Stimulated activated CD4-positive, alpha-beta T cell treated with anti-CD3 and anti-CD28 coated beads, Interleukin-4, amount 100 ng/mL, for 1 hour (primary cell): Measurements from ENCODE around the gene CDK7.
"Not testable (repeated sequence)": the region's sequence is repeated elsewhere in the genome, so short reads cannot be mapped to it uniquely, and the experiment has no call there.

ENCODE experiments used
- DNase-seq: peaks from one replicate; pipeline ENCODE4 v3.0.0-alpha.2; 2020

Gene CDK7

DNA sequence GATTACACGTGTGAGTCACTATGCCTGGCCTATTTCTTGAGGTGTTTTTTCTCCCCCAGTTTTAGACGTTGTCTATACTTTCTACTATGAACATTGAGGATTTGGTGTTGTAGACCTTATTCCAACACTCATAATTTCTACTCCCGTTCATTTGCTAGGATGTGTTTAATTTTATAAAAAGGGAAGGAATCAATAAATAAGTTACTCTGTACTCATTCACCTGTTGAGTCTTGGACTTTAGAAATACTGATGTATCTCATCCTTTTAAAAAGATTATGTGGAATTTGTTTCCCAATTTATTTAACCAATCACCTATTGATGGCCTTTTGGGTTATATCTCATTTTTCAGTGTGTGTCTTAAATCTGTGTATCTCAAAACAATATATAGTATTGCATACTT, 3.2 kb downstream of the CDK7 start:
- DNase-seq: no peak

DNA sequence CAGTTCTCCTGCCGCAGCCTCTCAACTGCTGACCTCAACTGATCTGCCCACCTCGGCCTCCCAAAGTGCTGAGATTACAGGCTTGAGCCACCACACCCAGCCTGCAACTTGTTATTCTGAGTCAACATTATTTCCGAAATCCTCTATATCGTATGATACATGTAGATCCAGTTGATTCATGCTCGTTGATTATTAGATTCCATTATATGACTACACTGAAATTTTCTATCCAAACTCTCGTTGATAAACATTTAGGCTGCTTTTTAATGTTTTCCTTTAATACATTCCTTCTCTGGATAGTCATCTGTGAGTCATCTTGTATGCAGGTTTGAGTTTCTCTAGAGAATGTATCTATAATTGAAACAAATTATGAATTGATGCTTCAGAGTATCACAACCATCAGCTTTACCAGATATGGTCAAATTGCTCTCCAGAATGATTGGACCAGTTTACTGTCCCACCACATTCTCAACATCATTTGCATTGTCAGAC, 4.1 kb downstream of the CDK7 start:
- no peak for DNase-seq

DNA sequence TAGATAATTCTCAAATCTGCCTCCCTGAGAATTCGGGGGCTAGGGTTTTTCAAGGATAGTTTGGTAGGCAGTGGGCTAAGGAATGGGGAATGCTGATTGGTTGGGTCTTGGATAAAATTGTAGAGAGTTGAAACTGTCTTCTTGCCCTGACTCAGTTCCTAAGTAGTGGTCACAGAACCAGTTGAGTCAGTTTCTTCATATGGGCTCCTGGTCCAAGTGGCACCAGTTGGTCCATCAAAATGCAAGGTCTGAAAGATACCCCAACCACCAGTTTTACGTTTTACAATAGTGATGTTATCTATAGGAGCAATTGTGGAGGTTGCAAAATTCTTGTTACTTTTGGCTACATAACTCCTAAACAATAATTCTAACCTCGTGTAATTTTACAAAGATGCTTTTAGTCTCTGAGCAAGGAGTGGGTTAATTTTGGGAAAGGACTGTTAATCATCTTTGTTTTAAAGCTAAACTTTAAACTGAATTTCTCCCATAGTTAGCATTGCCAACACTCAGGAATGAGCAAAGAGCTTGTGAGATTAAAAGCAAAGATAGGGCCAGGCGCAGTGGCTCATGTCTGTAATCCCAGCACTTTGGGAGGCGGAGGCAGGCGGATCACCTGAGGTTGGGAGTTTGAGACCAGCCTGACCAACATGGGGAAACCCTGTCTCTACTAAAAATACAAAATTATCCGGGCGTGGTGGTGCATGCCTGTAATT, 7.7 kb downstream of the CDK7 start:
- no peak for DNase-seq

DNA sequence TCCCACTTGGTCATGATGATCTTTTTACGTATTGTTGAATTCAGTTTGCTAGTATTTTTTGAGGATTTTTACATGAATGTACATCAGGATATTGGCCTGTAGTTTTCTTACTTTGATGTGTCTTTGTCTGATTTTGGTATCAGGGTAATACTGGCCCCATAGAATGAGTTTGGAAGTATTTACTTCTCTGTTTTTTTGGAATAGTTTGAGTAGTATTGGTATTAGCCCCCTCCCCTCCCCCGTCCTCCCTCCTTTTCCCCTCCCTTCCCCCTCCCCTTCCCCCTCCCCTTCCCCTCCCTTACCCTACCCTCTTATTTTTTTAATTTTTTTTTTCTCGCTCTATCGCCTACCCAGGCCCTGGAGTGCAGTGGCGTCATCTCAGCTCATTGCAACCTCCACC, 10.3 kb downstream of the CDK7 start:
- DNase-seq: no peak

DNA sequence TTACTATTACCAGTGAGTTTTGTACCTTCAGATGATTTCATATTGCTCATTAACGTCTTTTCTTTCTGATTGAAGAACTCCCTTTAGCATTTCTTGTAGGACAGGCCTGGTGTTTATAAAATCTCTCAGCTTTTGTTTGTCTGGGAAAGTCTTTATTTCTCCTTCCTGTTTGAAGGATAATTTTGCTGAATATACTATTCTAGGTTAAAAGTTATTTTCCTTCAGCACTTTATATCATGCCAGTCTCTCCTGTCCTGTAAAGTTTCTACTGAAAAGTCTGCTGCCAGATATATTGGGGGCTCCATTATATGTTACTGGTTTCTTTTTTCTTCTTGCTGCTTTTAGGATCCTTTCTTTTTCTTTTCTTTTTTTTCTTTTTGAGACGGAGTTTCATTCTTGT, 13.3 kb downstream of the CDK7 start:
- no peak for DNase-seq

DNA sequence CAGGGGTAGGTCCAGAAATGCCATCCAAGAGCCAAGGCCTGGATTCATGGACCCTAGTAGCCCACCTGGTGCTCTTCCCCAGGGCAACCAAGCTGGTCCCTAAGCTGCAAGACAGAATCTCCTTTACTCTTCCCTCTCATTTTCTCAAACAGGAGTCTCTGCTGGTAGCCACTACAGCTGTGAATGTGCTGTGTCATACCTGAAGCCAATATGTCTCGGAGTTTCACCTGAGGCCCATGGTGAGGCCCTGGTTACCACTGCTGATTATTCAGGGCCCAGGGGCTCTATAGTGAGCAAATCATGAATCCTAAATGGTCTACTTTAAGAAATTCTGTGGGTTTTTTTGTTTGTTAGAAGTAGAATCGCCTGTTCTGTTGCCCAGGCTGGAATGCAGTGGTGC, 15.9 kb downstream of the CDK7 start:
- DNase-seq: no peak

DNA sequence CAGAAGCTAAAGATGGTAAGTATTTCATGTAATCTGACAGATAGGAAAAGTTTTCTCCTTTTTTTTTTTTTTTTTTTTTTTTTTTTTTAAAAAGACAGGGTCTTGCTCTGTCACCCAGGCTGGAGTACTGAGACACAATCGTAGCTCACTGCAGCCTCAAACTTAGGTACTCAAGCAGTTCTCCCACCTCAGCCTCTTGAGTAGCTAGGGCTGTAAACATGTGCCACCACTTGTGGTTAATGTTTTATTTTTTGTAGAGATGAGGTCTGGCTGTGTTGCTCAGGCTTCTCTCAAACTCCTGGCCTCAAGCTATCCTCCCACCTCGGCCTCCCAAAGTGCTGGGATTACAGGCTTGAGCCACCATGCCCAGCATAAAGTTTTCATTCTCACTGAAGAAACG, 17.8 kb downstream of the CDK7 start:
- no peak for DNase-seq

DNA sequence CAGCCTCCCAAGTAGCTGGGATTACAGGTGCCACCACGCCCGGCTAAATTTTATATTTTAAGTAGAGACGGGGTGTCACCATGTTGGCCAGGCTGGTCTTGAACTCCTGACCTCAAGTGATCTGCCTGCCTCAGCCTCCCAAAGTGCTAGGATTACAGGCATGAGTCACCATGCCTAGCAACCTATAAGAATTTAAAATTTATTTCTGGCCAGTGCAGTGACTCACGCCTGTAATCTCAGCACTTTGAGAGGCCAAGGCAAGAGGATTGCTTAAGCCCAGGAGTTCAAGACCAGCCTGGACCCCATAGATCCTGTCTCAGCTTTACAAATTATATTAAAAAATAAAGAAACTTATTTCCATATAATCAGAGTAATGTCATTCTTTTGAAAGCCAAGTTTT, 21.3 kb downstream of the CDK7 start:
- not testable (repeated sequence) for DNase-seq

DNA sequence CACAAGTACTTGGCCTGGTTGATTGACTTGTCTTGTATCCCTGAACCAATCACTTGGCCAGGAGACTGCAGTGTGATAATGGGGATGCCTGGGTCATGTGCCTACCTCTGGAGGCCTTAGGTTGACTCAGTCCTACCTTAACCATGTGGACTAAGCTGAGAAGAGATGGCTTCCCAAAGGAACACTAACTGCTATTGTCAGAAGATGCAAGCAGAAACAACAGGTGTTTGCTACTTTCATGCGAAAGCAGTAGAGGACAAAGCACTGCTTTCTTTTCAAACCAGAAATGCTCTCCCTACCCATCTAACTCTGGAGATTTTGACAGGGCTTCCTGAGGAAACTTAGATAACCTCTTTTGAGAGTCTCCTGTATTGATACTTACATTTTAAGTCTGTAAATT, 22.9 kb downstream of the CDK7 start:
- no peak for DNase-seq

DNA sequence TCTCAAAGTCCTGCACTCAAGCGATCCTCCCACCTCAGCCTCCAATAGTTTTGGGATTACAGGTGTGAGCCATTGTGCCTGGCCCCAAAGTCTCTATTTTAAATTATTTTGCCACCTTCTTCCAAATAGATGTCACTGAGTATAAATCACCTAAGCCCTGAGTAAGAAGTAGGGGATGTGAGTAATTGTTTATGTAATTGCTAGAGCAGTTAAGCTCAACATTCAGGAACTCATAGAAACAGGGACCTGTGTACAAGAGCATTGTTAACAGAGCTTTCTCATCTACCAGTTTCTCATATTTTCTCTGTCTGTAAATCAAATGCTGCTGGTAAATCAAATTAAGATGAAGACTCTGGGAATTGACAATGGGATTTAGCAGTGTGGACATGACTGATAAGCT, 26.3 kb downstream of the CDK7 start:
- no peak for DNase-seq

DNA sequence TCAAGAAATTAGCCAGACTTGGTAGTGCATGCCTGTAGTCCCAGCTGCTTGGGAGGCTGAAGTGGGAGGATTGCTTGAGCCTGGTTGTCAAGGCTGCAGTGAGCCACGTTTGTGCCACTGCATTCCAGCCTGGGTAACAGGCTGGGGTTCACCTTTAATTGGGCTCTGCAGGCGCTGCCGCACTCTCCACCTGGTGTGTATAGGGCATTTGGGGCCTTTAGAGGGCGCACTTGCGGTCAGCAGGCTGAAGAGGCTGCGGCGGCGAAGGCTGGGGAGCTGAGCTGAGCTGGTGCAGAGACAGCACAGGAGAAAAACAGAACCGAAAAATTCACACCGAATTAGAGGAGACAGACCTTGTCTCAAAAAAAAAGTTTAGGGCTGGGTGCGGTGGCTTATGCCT, 31.2 kb downstream of the CDK7 start:
- peak; percentile 2 for DNase-seq

DNA sequence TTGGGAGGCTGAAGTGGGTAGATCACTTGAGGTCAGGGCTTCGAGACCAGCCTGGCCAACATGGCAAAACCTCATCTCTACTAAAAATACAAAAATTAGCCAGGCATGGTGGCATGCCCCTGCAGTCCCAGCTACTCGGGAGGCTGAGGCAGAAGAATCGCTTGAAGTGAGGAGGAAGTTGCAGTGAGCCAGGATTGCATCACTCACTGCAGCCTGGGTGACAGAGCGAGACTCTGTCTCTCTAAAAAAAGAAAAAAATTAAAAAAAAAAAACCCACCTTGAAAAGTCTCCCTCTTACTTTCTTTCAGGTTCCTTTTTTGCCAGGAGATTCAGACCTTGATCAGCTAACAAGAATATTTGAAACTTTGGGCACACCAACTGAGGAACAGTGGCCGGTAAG, 34.2 kb downstream of the CDK7 start:
- no peak for DNase-seq

DNA sequence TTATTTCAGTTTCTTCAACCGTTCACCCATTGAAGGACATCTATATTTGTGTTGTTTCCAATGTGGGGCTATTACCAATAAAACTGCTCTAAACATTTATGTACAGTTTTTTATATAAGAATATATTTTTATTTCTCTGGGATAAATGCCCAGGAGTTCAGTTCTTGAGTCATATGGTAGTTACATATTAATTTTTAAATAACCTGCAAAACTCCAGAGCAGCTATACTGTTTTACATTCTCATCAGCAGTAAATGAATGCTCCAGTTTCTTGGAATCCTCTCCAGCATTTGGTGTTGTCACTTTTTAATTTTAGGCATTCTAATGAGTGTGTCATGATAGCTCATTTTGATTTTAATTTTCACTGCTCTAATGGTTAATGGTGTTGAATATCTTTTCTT, 36.2 kb downstream of the CDK7 start:
- DNase-seq: no peak

DNA sequence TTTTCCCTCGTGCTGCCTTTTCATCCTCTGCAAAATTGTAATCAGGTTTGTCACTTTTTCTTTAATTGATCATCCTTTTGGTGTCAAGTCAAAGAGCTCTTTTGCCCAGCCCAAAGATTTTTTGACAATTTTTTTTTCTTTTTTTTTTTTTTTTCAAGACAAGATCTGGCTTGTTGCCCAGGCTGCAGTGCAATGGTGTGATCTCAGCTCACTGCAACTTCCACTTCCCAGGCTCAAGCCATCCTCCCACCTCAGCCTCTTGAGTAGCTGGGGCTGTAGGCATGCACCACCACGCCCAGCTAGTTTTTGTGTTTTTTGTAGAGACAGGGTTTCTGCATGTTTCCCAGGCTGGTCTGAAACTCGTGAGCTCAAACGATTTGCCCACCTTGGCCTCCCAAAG, 36.7 kb downstream of the CDK7 start:
- no peak for DNase-seq

DNA sequence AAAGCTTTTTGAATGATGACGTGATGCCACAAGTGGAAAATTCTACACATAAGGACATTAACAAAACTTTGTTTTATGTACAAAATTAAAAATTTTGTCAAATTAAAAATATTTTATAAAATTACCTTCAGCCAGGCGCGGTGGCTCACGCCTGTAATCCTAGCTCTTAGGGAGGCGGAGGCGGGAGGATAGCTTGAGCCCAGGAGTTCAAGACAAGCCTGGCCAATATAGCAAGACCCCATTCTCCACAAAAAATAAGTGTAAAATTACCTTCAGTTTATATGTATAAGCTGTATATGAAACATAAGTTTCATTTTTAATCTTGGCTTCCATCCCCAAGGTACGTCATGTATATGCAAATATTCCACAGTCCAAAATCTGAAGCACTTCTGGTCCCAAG, 40.9 kb downstream of the CDK7 start:
- no peak for DNase-seq

DNA sequence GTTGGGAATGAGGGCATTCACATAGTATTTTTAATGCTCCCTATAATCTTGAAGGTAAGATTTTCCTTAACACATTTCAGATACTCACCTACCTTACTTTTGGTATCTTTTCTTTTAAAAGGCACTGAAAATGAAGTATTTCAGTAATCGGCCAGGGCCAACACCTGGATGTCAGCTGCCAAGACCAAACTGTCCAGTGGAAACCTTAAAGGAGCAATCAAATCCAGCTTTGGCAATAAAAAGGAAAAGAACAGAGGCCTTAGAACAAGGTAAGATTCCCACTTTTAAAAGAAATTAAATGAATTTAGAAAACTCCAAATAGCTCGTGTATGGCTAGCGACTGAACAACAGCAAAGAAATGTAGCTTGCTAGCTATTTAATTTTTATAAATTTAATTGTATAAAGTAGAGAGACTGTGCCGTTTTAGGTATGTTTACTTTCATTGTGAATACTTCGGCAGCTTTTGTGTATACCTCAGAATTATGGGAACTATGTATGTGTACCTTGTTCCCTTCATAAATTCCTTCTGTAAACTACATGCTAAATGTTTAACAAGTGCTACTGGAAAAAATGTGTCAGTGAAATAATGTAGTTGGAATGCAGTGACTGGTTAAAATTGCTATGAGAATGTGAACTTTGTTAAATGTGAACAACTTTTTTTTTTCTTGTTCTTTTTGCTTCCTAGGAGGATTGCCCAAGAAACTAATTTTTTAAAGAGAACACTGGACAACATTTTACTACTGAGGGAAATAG, 41.9 kb downstream of the CDK7 start:
- no peak for DNase-seq

DNA sequence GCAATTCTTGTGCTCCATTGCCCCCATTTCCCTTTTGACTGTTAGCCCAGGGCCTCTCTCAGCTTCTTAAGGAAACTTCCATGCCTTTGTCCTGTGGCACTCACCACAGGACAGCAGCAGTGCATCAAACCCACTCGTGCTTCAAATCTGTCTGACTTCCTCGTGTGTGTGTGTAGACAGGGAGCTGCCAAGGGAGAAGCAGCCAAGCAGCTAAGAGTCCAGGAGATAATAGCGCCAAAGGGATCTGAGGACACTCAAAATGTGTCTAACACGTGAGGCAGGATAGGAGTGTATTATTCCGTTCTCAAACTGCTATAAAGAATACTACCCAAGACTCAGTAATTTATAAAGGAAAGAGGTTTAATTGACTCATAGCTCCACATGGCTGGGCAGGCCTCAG, 44.8 kb downstream of the CDK7 start:
- DNase-seq: no peak

DNA sequence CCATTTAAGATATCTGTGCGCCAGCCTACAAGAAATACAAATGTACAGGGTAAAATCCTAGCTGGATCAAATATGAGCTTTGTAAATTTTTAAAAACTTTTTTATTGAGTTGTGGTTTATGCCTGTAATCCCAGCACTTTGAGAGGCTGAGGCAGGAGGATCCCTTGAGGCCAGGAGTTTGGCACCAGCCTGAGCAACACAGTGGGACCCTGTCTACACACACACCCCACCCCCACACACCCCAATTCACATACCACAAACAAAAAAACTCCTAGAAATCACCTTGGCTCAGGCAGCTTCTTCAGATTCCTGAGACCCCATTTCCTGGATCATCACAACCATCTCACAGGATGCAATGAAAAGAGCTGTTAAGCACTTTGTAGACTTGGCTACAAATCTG, 46.4 kb downstream of the CDK7 start:
- no peak for DNase-seq

DNA sequence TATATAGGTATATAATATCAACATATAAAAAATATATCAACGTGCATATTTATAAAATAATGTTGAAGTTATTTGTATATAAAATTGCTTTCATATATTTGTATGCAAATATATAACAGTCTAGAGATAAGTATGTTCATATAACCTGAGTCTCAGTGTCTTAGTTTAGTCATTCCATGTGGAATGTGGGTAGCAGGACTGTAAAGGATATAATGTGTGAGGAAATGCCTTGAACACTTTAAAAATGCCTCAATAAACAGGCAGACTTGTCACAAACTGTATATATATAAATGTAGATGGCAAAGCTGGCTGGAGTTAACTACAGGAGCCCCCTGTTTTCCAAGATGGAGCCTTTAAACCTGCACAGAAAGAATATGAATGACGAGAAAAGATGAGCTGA, 49.5 kb downstream of the CDK7 start:
- DNase-seq: no peak

DNA sequence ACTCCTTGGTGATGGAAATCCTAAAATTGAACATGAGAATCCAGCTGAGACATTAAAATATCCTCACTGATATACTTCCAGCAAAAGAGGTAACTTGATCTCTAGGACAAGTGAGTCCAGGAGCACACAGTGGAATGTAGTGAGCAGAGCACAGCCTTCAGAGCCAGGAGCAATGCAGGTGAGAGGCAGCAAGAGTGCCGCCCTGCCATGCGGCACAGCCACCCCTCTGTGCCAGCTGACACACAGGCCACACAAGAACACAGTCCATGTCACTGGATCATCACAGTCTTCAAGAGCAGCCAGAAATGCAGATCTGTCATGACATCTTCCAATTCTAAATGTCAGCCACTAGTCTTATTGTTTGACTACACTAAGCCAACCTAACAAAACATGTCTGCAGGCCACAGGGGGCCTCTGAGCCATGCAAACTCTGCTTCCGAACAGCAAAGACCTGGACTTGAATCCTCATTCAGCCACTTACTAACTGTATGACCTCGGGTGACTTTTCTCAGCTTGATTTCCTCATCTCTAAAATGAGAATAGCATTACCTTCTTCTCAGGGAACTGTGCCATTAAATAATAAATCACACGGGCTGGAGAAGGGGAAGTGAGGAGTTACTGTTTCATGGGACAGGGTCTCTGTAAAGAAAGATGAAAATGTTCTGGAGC, 50.9 kb downstream of the CDK7 start:
- no peak for DNase-seq

DNA sequence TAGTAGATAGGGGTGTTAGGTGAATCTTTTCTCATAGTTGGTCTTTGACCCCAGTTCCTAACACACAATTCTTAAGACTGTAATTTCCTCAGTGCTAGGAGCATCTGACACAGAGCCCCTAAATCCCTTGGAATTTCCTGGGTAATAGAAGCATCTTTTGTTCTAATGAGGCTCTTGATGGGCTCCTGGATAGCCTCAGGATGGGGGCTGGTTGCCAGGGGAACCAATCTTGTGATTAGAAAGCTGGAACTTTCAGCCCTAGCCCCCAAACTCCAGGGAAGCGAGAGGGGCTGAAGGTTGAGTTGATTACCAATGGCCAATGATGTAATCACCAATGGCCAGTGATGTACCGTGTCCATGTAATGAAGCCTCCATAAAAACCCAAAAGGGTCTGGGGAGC, 53.4 kb downstream of the CDK7 start:
- DNase-seq: no peak

DNA sequence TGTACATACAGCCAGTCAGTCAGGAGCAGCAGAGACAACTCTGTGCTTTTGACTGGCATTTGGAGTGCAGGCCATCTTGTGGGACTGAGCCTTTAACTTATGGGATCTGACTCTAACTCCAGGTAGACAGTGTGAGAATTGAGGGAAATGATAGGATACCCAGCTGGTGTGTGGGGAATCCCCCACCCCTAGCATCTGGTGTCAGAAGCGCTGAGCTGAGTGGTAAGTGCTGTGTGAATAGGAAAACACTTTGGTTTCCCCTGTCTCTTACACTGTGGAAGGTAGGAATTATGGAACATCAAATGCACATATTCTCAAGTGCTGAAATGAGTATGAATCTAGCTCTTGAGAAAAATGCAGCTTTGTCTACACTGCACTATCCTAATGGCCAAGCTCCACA, 54.0 kb downstream of the CDK7 start:
- no peak for DNase-seq

DNA sequence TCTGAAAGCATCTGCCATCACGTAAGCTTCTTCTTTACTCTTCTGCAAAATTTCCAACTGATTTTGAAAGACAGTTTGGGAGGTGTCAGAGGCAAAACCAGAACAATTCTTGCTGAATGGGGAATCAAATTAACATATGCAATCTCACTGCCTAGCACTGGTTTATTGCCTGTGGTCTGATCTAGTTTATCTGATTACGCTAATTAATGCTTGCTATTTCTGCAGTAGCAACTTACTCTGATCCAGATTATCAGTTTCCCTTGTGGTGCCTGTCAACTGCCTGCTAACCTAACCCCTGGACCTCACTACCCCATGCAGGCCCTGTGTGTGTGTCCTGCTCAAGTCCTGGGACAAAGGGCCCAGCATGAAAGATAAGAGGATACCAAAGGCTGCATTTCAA, 57.6 kb downstream of the CDK7 start:
- DNase-seq: no peak

DNA sequence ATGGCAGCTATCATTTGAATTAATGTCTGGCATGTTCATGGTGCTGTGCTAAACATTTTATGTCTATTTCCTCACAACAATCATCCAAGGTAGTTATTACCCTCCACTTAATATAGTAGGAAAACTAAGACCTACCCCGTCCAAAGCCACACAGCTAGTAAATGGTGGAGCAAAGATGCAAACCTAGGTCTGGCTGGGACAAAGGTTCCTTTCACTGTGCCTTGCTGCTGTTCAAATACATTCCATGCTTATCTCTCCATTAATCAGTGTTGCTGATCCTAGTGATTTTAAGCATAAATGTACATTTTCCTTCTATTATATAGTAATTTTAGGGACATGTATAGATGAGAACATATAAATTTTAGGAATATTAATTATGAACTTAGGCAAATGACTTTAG, 59.2 kb downstream of the CDK7 start:
- no peak for DNase-seq
